ENCODE measurements around the gene PARD3B. TPM values are rescaled to one million over a fixed set of nuclear protein-coding genes. Genes with fewer than 3 reads are reported as not detected.

PARD3B gene
- total and polyA plus RNA-seq, 2 donors from 2014 or later = 5.3 to 29.6 TPM

DNA sequence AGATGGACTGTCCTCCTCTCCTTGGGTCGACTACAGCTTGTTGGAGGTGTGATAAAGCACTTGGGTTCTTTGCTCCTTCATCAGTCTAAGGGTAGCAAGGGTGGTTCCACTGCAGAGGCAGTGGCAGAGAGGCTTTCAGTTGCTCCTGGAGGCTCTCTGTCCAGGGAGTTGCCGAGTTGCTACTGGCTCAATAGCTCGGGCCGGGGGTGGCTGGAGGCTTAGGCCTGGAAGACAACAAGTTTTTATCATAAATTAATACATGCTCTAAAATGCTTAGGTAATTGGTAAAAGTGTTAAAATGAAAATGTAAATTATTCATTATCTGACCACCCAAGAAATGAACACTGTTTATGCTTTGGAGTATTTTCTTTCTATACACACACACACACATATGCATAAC is 975.0 kb downstream of the PARD3B start:
- H3K36me3 ChIP-seq (ENCODE audit: control insufficient read depth in 2 of 3, insufficient read depth in 3 of 3, low read length in 3 of 3) = no peaks in the 10 kb centered on the region
- FAIRE-seq = no peak
- no peak for TF ChIP-seq CTCF (IDR thresholded peaks at IDR 0.05; ENCODE audit: borderline replicate concordance, extremely low read depth, insufficient read depth)
- no peak for DNase-seq
- H3K27ac ChIP-seq (ENCODE audit: low read depth in 2 of 2, low read length in 2 of 2) = no peak overlapping the region
- H3K4me1 ChIP-seq (ENCODE audit: control insufficient read depth in 2 of 3, insufficient read depth in 2 of 3, low read depth in 1 of 3, low read length in 3 of 3) = no peaks in the 10 kb centered on the region
- no peak overlapping the region for H3K4me3 ChIP-seq (ENCODE audit: low read length in 3 of 3)
- H3K27me3 ChIP-seq (ENCODE audit: control insufficient read depth, insufficient read depth, low read length) = no peaks in the 10 kb centered on the region
- H3K9ac ChIP-seq (ENCODE audit: low read length in 3 of 3) = no peak overlapping the region
- intact Hi-C loops (cut with DNase I) = no loop called here
- H3K9me3 ChIP-seq (ENCODE audit: control insufficient read depth in 2 of 3, insufficient read depth in 1 of 3, low read length in 3 of 3) = peaks cover 0 to 5% (median 0%) of the 10 kb centered on the region in 3 donors

DNA sequence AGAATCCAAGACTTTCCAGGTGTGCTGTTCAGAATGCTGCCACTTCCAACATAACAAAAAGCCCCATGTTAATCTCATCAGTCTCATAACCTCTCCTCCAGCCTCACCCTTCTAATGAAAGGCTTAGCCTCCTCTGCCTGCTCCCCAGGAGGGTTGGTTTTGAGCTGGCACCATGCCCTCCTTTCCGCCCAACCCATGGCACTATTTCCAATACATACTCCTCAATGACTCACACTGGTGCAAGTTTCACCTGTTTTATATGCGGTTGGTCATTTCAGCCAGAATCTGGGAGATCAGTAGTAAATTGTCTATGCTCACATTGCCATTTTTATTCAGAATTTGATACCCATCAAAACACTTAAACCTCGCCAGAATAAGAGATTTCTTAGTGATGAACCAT is 979.4 kb downstream of the PARD3B start:
- intact Hi-C loops (cut with DNase I) = no loop called here
- FAIRE-seq = no peak
- no peaks in the 10 kb centered on the region for H3K36me3 ChIP-seq (ENCODE audit: control insufficient read depth in 2 of 3, insufficient read depth in 3 of 3, low read length in 3 of 3)
- H3K27ac ChIP-seq (ENCODE audit: low read depth in 2 of 2, low read length in 2 of 2) = no peak overlapping the region
- no peaks in the 10 kb centered on the region for H3K4me1 ChIP-seq (ENCODE audit: control insufficient read depth in 2 of 3, insufficient read depth in 2 of 3, low read depth in 1 of 3, low read length in 3 of 3)
- no peaks in the 10 kb centered on the region for H3K27me3 ChIP-seq (ENCODE audit: control insufficient read depth, insufficient read depth, low read length)
- DNase-seq = no peak
- no peak overlapping the region for H3K9ac ChIP-seq (ENCODE audit: low read length in 3 of 3)
- no peak overlapping the region for H3K4me3 ChIP-seq (ENCODE audit: low read length in 3 of 3)
- no peak for TF ChIP-seq CTCF (IDR thresholded peaks at IDR 0.05; ENCODE audit: borderline replicate concordance, extremely low read depth, insufficient read depth)
- H3K9me3 ChIP-seq (ENCODE audit: control insufficient read depth in 2 of 3, insufficient read depth in 1 of 3, low read length in 3 of 3) = no peaks in the 10 kb centered on the region

DNA sequence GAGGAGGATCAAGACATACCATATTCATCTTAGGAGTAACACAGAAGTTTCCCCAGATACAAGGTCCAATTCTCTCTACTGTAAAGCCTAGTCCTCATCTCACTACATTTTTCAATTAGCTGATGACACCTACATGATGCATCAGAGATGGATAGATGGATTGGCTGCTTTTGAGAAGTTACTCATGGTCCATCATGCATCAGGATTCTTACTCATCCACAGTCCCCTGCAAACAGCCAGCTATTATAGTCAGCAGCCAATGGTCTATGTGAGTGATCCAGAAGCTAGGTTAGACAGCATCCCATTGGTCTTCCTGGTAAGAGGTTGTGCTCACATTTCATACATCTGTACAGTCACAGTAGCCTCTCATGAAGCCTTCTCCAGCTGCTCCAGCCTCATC is 982.5 kb downstream of the PARD3B start:
- FAIRE-seq = no peak

More for the DNA sequence above, 982.5 kb downstream of the PARD3B start:
- H3K27ac ChIP-seq (ENCODE audit: low read depth in 2 of 2, low read length in 2 of 2) = no peak overlapping the region
- no peak overlapping the region for H3K4me3 ChIP-seq (ENCODE audit: low read length in 3 of 3)
- DNase-seq = no peak
- no peaks in the 10 kb centered on the region for H3K4me1 ChIP-seq (ENCODE audit: control insufficient read depth in 2 of 3, insufficient read depth in 2 of 3, low read depth in 1 of 3, low read length in 3 of 3)
- H3K9me3 ChIP-seq (ENCODE audit: control insufficient read depth in 2 of 3, insufficient read depth in 1 of 3, low read length in 3 of 3) = no peaks in the 10 kb centered on the region
- intact Hi-C loops (cut with DNase I) = no loop called here
- TF ChIP-seq CTCF (IDR thresholded peaks at IDR 0.05; ENCODE audit: borderline replicate concordance, extremely low read depth, insufficient read depth) = no peak
- H3K36me3 ChIP-seq (ENCODE audit: control insufficient read depth in 2 of 3, insufficient read depth in 3 of 3, low read length in 3 of 3) = no peaks in the 10 kb centered on the region
- no peak overlapping the region for H3K9ac ChIP-seq (ENCODE audit: low read length in 3 of 3)
- no peaks in the 10 kb centered on the region for H3K27me3 ChIP-seq (ENCODE audit: control insufficient read depth, insufficient read depth, low read length)
